IPS-15b (cell line): Measurements from ENCODE around the gene ANXA2.
"Not testable (repeated sequence)": the region's sequence is repeated elsewhere in the genome, so short reads cannot be mapped to it uniquely, and the experiment has no call there.

ENCODE experiments used
- H3K27me3 ChIP-seq: one replicate; pipeline ENCODE4 v1.6.1; 2013; ENCODE audit warnings: low read length; ENCODE audit not compliant: control insufficient read depth, insufficient read depth
- H3K36me3 ChIP-seq: one replicate; pipeline ENCODE4 v1.6.1; 2013; ENCODE audit warnings: low read length; ENCODE audit not compliant: control insufficient read depth, insufficient read depth
- H3K4me1 ChIP-seq: one replicate; pipeline ENCODE4 v1.6.1; 2013; ENCODE audit warnings: mild to moderate bottlenecking, low read length; ENCODE audit not compliant: control insufficient read depth, insufficient read depth
- H3K4me3 ChIP-seq: one replicate; pipeline ENCODE4 v1.5.1; 2013; ENCODE audit warnings: low read depth, low read length
- H3K9ac ChIP-seq: one replicate; pipeline ENCODE4 v1.6.1; 2013; ENCODE audit warnings: low read depth, mild to moderate bottlenecking, low read length
- H3K9me3 ChIP-seq: one replicate; pipeline ENCODE4 v1.6.1; 2013; ENCODE audit warnings: mild to moderate bottlenecking, low read length; ENCODE audit not compliant: control insufficient read depth, insufficient read depth

ANXA2 gene

DNA sequence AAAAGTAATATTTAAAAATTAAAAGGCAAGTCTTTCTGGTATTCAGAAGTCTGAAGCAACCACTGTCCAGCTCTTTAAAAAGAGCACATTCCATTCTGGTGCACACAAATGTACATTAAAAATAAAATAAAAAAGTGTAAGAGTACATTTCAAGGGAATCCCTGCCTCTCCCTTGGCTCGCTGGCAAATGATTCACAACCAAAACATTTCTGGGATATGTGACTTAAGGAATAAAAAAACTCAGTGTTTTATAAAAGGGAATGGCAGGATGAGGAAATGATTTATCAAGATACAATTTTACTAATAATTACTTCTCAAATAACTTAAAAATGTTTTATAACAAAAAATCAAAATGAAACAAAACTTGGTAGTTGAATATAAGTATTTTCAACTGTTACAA, 23.8 kb upstream of the ANXA2 start:
- Histone ChIP-seq H3K4me1 (peaks cover 6% of the 10 kb centered on the region), H3K9ac (no peak overlapping the region), H3K9me3 (no peaks in the 10 kb centered on the region), H3K36me3 (no peaks in the 10 kb centered on the region), H3K27me3 (no peaks in the 10 kb centered on the region), H3K4me3 (no peak overlapping the region)

DNA sequence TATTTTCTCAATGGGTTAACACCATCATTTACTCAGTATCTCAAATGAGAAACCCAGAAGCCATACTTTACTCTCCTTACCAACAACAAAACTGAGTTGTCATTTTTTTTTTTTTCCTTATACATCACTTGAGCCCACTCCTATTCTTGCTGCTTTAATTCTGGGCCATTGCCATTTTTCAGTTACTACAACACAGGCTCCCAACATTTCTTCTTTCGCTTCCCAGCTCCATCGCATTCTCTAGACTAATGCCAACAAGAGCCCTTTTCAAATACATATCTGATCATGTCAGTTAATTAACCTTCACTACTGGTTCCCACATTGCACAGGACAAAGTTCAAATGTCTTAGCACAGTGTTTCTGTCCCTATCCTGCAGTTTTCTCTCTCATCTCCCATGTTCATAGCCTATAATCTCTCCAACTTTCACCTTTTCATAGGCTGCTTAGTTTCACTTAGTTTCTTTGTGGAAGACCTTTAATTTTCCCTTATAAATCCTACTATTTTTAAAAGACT, 22.5 kb upstream of the ANXA2 start:
- H3K9ac ChIP-seq = no peak overlapping the region
- H3K9me3 ChIP-seq = no peaks in the 10 kb centered on the region
- no peaks in the 10 kb centered on the region for H3K36me3 ChIP-seq
- H3K4me3 ChIP-seq = no peak overlapping the region
- peaks cover 6% of the 10 kb centered on the region for H3K4me1 ChIP-seq
- no peaks in the 10 kb centered on the region for H3K27me3 ChIP-seq

DNA sequence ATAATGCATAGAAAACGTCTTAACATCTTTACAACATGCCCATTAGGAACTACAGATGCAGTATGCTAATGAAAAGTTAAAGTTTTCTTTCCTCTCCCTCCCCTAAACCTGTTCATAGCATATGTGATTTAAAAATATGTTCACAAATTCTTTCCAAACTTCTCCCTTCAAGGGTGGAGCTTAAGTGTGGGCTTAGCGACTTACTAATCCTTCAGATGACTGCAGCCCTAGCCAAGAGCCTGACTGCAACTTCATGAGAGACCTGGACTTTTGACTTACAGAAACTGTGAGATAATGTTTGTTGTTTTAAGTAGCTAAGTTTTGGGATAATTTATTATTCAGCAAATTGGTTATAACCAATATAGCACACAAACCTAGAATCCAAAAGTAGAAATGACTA, 22.0 kb upstream of the ANXA2 start:
- H3K4me3 ChIP-seq = no peak overlapping the region
- H3K9ac ChIP-seq = no peak overlapping the region
- H3K9me3 ChIP-seq = no peaks in the 10 kb centered on the region
- H3K4me1 ChIP-seq = peaks cover 6% of the 10 kb centered on the region
- H3K36me3 ChIP-seq = no peaks in the 10 kb centered on the region
- H3K27me3 ChIP-seq = no peaks in the 10 kb centered on the region

DNA sequence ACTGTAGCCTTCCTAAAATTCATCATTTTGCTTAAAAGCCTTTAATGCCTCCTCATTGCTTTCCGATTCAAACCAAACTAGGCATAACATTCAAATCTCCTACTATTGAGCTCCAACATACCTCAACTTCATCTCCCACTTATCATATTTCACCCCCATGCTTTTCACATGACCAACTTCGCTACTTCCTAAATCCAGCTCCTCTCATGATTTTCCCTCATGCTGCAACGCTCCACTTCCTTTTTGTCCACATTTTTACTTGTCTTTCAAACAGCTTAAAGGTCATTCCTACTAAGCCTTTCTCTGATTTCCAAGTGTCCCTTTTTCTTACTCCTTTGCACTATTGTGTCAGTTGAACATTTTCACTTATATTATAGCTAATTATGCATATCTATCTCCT, 20.3 kb upstream of the ANXA2 start:
- no peaks in the 10 kb centered on the region for H3K4me1 ChIP-seq

DNA sequence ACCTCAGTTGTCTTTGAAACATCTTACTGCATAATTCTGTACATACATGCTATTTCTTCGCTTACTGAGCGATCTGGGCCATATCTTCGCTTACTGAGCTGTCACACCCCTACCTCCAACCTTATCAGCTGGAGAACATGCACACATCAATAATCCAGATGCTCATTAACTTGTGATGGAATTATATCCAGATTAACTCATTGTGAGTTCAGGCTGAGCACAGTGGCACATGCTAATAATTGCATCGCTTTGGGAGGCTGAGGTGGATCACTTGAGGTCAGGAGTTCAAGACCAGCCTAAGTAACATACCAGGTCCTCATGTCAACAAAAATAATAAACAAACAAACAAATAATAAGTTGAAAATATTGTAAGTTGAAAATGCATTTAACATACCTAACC, 19.3 kb upstream of the ANXA2 start:
- Histone ChIP-seq H3K9ac (no peak overlapping the region), H3K4me3 (no peak overlapping the region), H3K9me3 (no peaks in the 10 kb centered on the region), H3K4me1 (no peaks in the 10 kb centered on the region), H3K27me3 (no peaks in the 10 kb centered on the region), H3K36me3 (no peaks in the 10 kb centered on the region)

More for the DNA sequence above, 20.3 kb upstream of the ANXA2 start:
- Histone ChIP-seq H3K9me3 (no peaks in the 10 kb centered on the region), H3K4me3 (no peak overlapping the region), H3K27me3 (no peaks in the 10 kb centered on the region), H3K9ac (no peak overlapping the region), H3K36me3 (no peaks in the 10 kb centered on the region)

DNA sequence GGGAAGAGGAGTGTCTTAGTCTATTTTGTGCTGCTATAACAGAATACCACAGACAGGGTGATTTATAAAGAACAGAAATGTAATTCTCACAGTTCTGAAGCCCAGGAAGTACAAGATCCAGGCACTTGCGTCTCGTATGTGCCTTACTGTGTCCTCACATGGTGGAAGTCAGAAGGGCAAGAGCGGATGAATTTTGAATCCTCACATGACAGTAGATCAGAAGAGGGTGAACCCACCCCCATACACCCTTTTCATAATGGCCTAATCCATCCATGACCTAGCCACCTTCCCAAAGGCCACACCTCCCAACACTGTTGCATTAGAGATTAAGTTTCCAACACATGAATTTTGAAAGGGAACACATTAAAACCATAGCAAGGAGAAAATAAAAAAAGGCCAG, 18.7 kb upstream of the ANXA2 start:
- H3K9me3 ChIP-seq = no peaks in the 10 kb centered on the region
- H3K4me3 ChIP-seq = no peak overlapping the region
- H3K4me1 ChIP-seq = no peaks in the 10 kb centered on the region
- H3K27me3 ChIP-seq = no peaks in the 10 kb centered on the region
- no peaks in the 10 kb centered on the region for H3K36me3 ChIP-seq
- H3K9ac ChIP-seq = no peak overlapping the region

DNA sequence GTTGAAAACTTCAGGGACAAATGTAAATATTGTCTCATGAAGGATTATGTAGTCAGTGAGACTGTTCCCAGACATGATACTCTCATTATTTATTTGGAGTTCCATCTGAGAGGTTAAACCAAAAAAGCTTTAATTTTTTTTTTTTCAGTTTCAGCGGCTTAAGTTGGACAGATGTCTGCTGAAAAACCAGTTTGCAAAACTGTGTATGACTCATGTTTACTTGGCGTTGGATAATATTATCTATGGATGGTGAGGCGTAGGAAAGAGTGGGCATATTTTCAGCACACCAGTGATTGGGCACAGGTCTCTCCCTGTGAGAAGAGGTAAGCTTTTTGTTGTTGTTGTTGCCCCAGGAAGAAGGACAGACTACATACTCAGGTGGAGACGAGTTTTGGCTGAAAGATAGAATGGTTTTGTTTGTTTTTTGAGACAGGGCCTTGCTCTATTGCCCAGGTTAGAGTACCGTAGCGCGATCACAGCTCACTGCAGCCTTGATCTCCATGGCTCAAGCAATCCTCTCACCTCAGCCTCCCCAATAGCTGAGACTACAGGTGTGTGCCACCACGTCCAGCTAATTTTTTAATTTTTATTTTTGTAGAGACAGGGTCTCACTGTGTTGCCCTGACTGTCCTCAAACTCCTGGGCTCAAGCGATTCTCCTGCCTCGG, 16.4 kb upstream of the ANXA2 start:
- H3K4me3 ChIP-seq = no peak overlapping the region
- H3K9me3 ChIP-seq = no peaks in the 10 kb centered on the region
- H3K4me1 ChIP-seq = no peaks in the 10 kb centered on the region
- H3K9ac ChIP-seq = no peak overlapping the region
- H3K27me3 ChIP-seq = no peaks in the 10 kb centered on the region
- H3K36me3 ChIP-seq = no peaks in the 10 kb centered on the region

DNA sequence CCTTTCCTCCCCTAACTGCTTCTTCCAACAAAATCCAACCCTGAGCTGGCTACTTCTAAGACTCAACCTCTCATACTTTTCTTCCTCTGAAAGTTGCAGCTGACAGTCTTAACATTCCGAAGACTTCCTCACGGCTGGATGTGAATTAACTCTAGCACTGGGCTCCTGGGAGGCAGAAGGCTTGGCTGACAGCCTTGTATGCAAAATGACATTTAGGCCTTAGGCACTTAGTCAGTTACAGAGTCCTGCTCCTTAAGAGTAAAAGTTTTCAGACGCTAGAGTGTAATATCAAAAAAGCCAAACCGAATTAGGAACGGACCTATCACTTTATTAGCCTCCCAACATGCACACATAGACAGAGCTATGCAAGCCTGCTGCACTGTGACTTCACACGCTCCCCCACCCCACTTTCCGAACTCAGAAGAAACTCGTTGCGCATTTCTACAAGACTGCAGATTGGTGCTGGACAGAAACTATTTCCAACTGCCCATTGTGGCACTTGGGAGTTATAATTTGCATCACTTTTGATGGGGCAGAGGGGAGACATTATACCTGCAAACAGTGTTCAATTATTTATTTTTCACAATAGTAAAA, 15.5 kb upstream of the ANXA2 start:
- H3K36me3 ChIP-seq = no peaks in the 10 kb centered on the region
- no peaks in the 10 kb centered on the region for H3K9me3 ChIP-seq
- H3K4me1 ChIP-seq = no peaks in the 10 kb centered on the region
- H3K27me3 ChIP-seq = no peaks in the 10 kb centered on the region
- no peak overlapping the region for H3K4me3 ChIP-seq
- no peak overlapping the region for H3K9ac ChIP-seq

DNA sequence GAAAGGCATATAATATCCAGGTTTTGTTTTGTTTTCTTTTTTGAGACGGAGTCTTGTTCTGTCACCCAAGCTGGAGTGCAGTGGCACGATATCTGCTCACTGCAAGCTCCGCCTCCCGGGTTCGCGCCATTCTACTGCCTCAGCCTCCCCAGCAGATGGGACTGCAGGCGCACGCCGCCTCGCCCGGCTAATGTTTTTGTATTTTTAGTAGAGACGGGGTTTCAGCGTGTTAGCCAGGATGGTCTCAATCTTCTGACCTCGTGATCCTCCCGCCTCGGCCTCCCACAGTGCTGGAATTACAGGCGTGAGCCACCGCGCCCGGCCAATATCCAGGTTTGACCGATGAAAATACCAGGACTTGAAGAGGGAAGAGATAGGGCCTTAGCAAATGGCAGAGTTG, 15.0 kb upstream of the ANXA2 start:
- H3K27me3 ChIP-seq, H3K4me1 ChIP-seq, H3K36me3 ChIP-seq, H3K4me3 ChIP-seq, H3K9me3 ChIP-seq, H3K9ac ChIP-seq: not testable (repeated sequence)

DNA sequence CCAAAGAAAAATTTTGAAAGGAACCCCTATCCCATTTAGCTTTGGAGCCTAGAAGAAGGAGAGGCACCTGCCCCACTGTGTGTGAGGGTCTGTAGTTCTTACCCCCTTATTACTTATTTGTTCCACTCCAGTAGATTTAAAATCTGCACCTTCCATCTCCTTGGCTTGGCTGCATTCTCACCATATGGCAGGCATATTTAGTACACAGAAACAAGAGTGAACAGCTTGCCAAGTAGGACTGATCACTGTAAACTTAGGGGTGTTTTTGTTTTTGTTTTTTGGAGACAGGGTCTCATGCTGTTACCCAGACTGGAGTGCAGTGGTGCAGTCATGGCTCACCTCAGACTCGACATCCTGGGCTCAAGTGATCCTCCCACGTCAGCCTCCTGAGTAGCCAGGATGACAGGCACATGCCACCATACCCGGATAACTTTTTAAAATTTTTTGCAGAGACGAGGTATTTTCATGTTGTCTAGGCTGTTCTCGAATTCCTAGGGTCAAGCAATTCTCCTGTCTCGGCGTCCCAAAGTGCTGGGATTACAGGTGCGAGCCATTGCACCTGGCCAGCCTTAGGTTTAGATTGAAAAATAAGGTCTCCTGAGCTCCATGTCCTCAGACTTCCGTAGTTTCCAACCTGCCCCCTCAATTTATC, 14.1 kb upstream of the ANXA2 start:
- Histone ChIP-seq H3K9me3 (no peaks in the 10 kb centered on the region), H3K9ac (no peak overlapping the region), H3K27me3 (no peaks in the 10 kb centered on the region), H3K4me3 (no peak overlapping the region), H3K4me1 (peaks cover 4% of the 10 kb centered on the region), H3K36me3 (no peaks in the 10 kb centered on the region)

DNA sequence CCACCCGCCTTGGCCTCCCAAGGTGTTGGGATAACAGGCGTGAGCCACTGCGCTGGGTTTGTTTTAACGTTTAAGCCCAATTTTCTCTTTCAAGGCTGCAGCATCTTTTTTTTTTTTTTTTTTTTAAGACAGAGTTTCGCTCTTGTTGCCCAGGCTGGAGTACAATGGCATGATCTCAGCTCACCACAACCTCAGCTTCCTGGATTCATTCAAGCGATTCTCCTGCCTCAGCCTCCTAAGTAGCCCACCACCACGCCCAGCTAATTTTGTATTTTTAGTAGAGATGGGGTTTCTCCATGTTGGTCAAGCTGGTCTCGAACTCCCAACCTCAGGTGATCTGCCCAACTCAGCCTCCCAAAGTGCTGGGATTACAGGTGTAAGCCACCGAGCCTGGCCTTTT, 12.6 kb upstream of the ANXA2 start:
- H3K9me3 ChIP-seq, H3K9ac ChIP-seq, H3K27me3 ChIP-seq, H3K4me3 ChIP-seq, H3K4me1 ChIP-seq, H3K36me3 ChIP-seq: not testable (repeated sequence)

DNA sequence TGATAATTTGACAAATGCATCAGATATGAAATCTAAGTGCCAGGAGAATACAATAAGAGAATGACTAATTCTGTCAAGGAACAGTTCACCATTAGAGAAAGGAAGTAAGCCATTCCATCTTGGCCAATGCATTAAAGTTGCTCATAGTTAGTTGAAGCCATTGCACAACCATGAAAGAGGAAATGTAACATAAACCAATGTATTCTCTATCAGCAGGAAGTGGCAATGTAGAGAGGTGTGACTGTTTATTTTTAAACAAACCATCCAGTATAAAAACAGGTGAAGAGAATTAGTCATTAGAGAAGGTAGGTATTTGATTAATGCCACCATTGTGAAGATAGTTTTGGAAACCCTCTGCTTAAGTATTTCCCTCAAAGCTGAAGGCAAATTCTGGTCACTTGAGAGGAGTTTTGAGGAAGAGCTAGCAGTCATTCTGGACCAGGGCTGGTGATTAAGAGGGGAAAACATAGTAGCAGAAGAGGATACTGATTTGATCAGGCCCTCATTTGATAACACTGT, 10.7 kb upstream of the ANXA2 start:
- H3K4me1 ChIP-seq = peaks cover 7% of the 10 kb centered on the region
- H3K4me3 ChIP-seq = no peak overlapping the region
- no peaks in the 10 kb centered on the region for H3K27me3 ChIP-seq
- no peaks in the 10 kb centered on the region for H3K9me3 ChIP-seq
- H3K9ac ChIP-seq = no peak overlapping the region
- H3K36me3 ChIP-seq = no peaks in the 10 kb centered on the region
